ENCODE results near the gene MXI1. TPM values are rescaled to one million over a fixed set of nuclear protein-coding genes. Genes with fewer than 3 reads are reported as not detected.
"Not testable (repeated sequence)": the region's sequence is repeated elsewhere in the genome, so short reads cannot be mapped to it uniquely, and the experiment has no call there.

MXI1 gene
- total RNA-seq, 1 donor from 2014 or later, result 27.6 TPM

- Mint-ChIP-seq H3K27me3 (no peaks in the 10 kb centered on the region), H3K4me3 (ENCODE audit: low read depth) (no peak overlapping the region), H3K9me3 (ENCODE audit: low read depth) (peaks cover 4% of the 10 kb centered on the region), H3K36me3 (ENCODE audit: insufficient read depth) (peaks cover 25% of the 10 kb centered on the region), H3K4me1 (ENCODE audit: low read depth) (peaks cover 11% of the 10 kb centered on the region), H3K27ac (no peak overlapping the region)
- no peak for DNase-seq (ENCODE audit: low spot score, unreplicated experiment)
- TF ChIP-seq CTCF (IDR thresholded peaks at IDR 0.05; ENCODE audit: unreplicated experiment), result no peak
These were observed 34.4 kb downstream of the MXI1 start for GRCh38 chr10:110241841-110242240.

GRCh38 chr10:110242511-110242910 lies 35.1 kb downstream of the MXI1 start:
- TF ChIP-seq CTCF (IDR thresholded peaks at IDR 0.05; ENCODE audit: unreplicated experiment), result no peak
- H3K9me3 Mint-ChIP-seq (ENCODE audit: low read depth), result no peaks in the 10 kb centered on the region
- no peak overlapping the region for H3K4me3 Mint-ChIP-seq (ENCODE audit: low read depth)
- peaks cover 26% of the 10 kb centered on the region for H3K36me3 Mint-ChIP-seq (ENCODE audit: insufficient read depth)
- H3K4me1 Mint-ChIP-seq (ENCODE audit: low read depth), result peaks cover 11% of the 10 kb centered on the region
- H3K27me3 Mint-ChIP-seq, result no peaks in the 10 kb centered on the region
- H3K27ac Mint-ChIP-seq, result no peak overlapping the region
- no peak for DNase-seq (ENCODE audit: low spot score, unreplicated experiment)

- peaks cover 20% of the 10 kb centered on the region for H3K36me3 Mint-ChIP-seq (ENCODE audit: insufficient read depth)
- no peak for TF ChIP-seq CTCF (IDR thresholded peaks at IDR 0.05; ENCODE audit: unreplicated experiment)
- no peak overlapping the region for H3K4me3 Mint-ChIP-seq (ENCODE audit: low read depth)
- H3K27ac Mint-ChIP-seq, result no peak overlapping the region
- H3K9me3 Mint-ChIP-seq (ENCODE audit: low read depth), result no peaks in the 10 kb centered on the region
- peaks cover 10% of the 10 kb centered on the region for H3K4me1 Mint-ChIP-seq (ENCODE audit: low read depth)
- H3K27me3 Mint-ChIP-seq, result no peaks in the 10 kb centered on the region
- no peak for DNase-seq (ENCODE audit: low spot score, unreplicated experiment)
These were observed 37.1 kb downstream of the MXI1 start for GRCh38 chr10:110244550-110244949.

- not testable (repeated sequence) for H3K4me1 Mint-ChIP-seq (ENCODE audit: low read depth); H3K9me3 Mint-ChIP-seq (ENCODE audit: low read depth); H3K4me3 Mint-ChIP-seq (ENCODE audit: low read depth); DNase-seq (ENCODE audit: low spot score, unreplicated experiment); H3K27me3 Mint-ChIP-seq; H3K27ac Mint-ChIP-seq
- H3K36me3 Mint-ChIP-seq (ENCODE audit: insufficient read depth), result peaks cover 19% of the 10 kb centered on the region
These were observed 40.4 kb downstream of the MXI1 start for GRCh38 chr10:110247833-110248232.

- DNase-seq (ENCODE audit: low spot score, unreplicated experiment); H3K27ac Mint-ChIP-seq; H3K4me3 Mint-ChIP-seq (ENCODE audit: low read depth); H3K27me3 Mint-ChIP-seq; H3K4me1 Mint-ChIP-seq (ENCODE audit: low read depth); H3K9me3 Mint-ChIP-seq (ENCODE audit: low read depth): not testable (repeated sequence)
- H3K36me3 Mint-ChIP-seq (ENCODE audit: insufficient read depth), result peaks cover 23% of the 10 kb centered on the region
These were observed 42.1 kb downstream of the MXI1 start for GRCh38 chr10:110249489-110249888.

- not testable (repeated sequence) for H3K9me3 Mint-ChIP-seq (ENCODE audit: low read depth); H3K27me3 Mint-ChIP-seq; H3K4me3 Mint-ChIP-seq (ENCODE audit: low read depth); H3K4me1 Mint-ChIP-seq (ENCODE audit: low read depth); H3K27ac Mint-ChIP-seq; DNase-seq (ENCODE audit: low spot score, unreplicated experiment)
- peaks cover 29% of the 10 kb centered on the region for H3K36me3 Mint-ChIP-seq (ENCODE audit: insufficient read depth)
These were observed 44.0 kb downstream of the MXI1 start for GRCh38 chr10:110251392-110251791.

GRCh38 chr10:110252151-110252550 lies 44.7 kb downstream of the MXI1 start:
- Mint-ChIP-seq H3K27ac (no peak overlapping the region), H3K9me3 (ENCODE audit: low read depth) (peaks cover 10% of the 10 kb centered on the region), H3K27me3 (no peaks in the 10 kb centered on the region), H3K4me1 (ENCODE audit: low read depth) (no peaks in the 10 kb centered on the region), H3K36me3 (ENCODE audit: insufficient read depth) (peaks cover 26% of the 10 kb centered on the region), H3K4me3 (ENCODE audit: low read depth) (no peak overlapping the region)
- no peak for TF ChIP-seq CTCF (IDR thresholded peaks at IDR 0.05; ENCODE audit: unreplicated experiment)
- no peak for DNase-seq (ENCODE audit: low spot score, unreplicated experiment)

All from progenitor cell of endocrine pancreas (in vitro differentiated cells).